WTC11 (cell line): ENCODE data around the gene TPCN2.

Experiments used
- CTCF ChIP-seq: fragments of 200-600 bp; IDR thresholded peaks from 2 replicates; pipeline ENCODE4 v1.8.0; 2022; ENCODE audit warnings: antibody characterized with exemption
- NFE2L1 ChIP-seq: sonication (generic); formaldehyde crosslinking; IDR thresholded peaks from 2 replicates; pipeline ENCODE4 v1.8.1; 2023; ENCODE audit warnings: missing genetic modification reagents
- NFYB ChIP-seq: sonication (generic); formaldehyde crosslinking; conservative IDR thresholded peaks from 2 replicates; pipeline ENCODE4 v1.8.0; 2022; ENCODE audit warnings: low read depth, missing genetic modification reagents
- SP1 ChIP-seq: sonication (generic); formaldehyde crosslinking; conservative IDR thresholded peaks from 2 replicates; pipeline ENCODE4 v1.8.1; 2022; ENCODE audit warnings: missing genetic modification reagents
- TF ChIP-seq, protein P1 (sequence below): sonication (generic); formaldehyde crosslinking; IDR thresholded peaks from 2 replicates; pipeline ENCODE4 v1.8.0; 2022; ENCODE audit warnings: mild to moderate bottlenecking, missing genetic modification reagents
- TF ChIP-seq, protein P2 (sequence below): sonication (generic); formaldehyde crosslinking; IDR thresholded peaks from 2 replicates; pipeline ENCODE4 v1.8.1; 2022; ENCODE audit warnings: low read depth, missing genetic modification reagents, borderline replicate concordance
- TF ChIP-seq, protein P3 (sequence below): sonication (generic); formaldehyde crosslinking; IDR thresholded peaks from 2 replicates; pipeline ENCODE4 v1.8.1; 2023; ENCODE audit warnings: mild to moderate bottlenecking, missing genetic modification reagents
- TF ChIP-seq, protein P4 (sequence below): sonication (generic); formaldehyde crosslinking; IDR thresholded peaks from 2 replicates; pipeline ENCODE4 v1.8.0; 2022; ENCODE audit warnings: mild to moderate bottlenecking, missing genetic modification reagents

DNA sequence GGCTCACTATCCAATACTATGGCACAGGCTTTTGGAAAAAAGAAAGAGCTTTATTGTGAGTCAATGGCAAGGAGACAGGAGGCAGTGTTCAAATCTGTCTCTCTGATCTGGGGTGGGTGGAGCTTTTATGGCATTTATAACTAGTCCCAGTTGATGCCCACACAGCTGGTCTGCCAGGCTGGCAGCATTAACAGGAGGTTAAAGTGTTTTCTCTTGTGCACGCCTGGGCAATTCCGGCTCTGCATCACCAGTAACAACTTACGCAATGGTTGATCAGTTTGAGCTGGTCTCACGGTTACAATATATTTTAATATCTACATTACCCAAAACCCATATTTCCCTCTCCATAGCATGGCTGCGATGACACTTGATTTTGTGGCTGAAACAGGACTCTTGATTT is 91.9 kb downstream of the TPCN2 start:
- TF ChIP-seq CTCF, result no peak
- TF ChIP-seq, protein P1, sequence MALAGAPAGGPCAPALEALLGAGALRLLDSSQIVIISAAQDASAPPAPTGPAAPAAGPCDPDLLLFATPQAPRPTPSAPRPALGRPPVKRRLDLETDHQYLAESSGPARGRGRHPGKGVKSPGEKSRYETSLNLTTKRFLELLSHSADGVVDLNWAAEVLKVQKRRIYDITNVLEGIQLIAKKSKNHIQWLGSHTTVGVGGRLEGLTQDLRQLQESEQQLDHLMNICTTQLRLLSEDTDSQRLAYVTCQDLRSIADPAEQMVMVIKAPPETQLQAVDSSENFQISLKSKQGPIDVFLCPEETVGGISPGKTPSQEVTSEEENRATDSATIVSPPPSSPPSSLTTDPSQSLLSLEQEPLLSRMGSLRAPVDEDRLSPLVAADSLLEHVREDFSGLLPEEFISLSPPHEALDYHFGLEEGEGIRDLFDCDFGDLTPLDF (CRISPR knock-in tag), result no peak
- no peak for TF ChIP-seq NFYB (CRISPR knock-in tag)
- TF ChIP-seq, protein P2, sequence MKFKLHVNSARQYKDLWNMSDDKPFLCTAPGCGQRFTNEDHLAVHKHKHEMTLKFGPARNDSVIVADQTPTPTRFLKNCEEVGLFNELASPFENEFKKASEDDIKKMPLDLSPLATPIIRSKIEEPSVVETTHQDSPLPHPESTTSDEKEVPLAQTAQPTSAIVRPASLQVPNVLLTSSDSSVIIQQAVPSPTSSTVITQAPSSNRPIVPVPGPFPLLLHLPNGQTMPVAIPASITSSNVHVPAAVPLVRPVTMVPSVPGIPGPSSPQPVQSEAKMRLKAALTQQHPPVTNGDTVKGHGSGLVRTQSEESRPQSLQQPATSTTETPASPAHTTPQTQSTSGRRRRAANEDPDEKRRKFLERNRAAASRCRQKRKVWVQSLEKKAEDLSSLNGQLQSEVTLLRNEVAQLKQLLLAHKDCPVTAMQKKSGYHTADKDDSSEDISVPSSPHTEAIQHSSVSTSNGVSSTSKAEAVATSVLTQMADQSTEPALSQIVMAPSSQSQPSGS (CRISPR knock-in tag), result no peak
- TF ChIP-seq, protein P3, sequence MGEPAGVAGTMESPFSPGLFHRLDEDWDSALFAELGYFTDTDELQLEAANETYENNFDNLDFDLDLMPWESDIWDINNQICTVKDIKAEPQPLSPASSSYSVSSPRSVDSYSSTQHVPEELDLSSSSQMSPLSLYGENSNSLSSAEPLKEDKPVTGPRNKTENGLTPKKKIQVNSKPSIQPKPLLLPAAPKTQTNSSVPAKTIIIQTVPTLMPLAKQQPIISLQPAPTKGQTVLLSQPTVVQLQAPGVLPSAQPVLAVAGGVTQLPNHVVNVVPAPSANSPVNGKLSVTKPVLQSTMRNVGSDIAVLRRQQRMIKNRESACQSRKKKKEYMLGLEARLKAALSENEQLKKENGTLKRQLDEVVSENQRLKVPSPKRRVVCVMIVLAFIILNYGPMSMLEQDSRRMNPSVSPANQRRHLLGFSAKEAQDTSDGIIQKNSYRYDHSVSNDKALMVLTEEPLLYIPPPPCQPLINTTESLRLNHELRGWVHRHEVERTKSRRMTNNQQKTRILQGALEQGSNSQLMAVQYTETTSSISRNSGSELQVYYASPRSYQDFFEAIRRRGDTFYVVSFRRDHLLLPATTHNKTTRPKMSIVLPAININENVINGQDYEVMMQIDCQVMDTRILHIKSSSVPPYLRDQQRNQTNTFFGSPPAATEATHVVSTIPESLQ (CRISPR knock-in tag), result no peak
- TF ChIP-seq SP1, result no peak
- TF ChIP-seq NFE2L1 (CRISPR knock-in tag), result no peak
- TF ChIP-seq, protein P4, sequence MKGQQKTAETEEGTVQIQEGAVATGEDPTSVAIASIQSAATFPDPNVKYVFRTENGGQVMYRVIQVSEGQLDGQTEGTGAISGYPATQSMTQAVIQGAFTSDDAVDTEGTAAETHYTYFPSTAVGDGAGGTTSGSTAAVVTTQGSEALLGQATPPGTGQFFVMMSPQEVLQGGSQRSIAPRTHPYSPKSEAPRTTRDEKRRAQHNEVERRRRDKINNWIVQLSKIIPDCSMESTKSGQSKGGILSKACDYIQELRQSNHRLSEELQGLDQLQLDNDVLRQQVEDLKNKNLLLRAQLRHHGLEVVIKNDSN (CRISPR knock-in tag), result no peak
